Measurements from ENCODE around the gene DOCK2. TPM values are rescaled to one million over a fixed set of nuclear protein-coding genes. Genes with fewer than 3 reads are reported as not detected.
"Not testable (repeated sequence)": the region's sequence is repeated elsewhere in the genome, so short reads cannot be mapped to it uniquely, and the experiment has no call there.

Gene DOCK2
- total RNA-seq, 4 donors from 2014 or later: 2.3 to 11.2 (median 3.2) TPM

DNA sequence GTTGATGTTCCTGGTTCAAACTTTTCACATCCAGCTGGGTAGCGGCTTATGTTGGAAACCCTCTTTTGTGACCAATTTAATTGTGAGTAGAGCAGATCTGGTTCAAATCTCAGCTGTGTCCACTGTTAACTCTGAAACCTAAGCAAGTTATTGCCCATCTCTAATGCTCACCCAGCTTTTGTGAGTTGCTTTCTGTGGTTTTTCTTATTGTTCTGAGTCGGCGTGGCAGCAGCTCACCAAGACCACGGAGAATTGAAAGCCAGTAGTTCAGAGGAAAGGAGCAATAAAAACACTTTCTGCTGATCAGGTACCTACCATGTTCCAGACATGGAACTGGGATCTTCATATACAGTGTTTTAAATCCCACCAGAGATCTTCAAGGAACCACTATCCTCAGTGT lies 114.4 kb downstream of the DOCK2 start:
- Histone ChIP-seq H3K36me3 (no peaks in the 10 kb centered on the region), H3K9me3 (no peaks in the 10 kb centered on the region), H3K4me1 (no peaks in the 10 kb centered on the region), H3K27ac (no peak overlapping the region), H3K4me3 (no peak overlapping the region), H3K27me3 (no peaks in the 10 kb centered on the region)
- DNase-seq (ENCODE audit: low spot score in 2 of 2): no peak
- TF ChIP-seq, protein P1, sequence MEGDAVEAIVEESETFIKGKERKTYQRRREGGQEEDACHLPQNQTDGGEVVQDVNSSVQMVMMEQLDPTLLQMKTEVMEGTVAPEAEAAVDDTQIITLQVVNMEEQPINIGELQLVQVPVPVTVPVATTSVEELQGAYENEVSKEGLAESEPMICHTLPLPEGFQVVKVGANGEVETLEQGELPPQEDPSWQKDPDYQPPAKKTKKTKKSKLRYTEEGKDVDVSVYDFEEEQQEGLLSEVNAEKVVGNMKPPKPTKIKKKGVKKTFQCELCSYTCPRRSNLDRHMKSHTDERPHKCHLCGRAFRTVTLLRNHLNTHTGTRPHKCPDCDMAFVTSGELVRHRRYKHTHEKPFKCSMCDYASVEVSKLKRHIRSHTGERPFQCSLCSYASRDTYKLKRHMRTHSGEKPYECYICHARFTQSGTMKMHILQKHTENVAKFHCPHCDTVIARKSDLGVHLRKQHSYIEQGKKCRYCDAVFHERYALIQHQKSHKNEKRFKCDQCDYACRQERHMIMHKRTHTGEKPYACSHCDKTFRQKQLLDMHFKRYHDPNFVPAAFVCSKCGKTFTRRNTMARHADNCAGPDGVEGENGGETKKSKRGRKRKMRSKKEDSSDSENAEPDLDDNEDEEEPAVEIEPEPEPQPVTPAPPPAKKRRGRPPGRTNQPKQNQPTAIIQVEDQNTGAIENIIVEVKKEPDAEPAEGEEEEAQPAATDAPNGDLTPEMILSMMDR (IDR thresholded peaks at IDR 0.05): no peak
- no peak for TF ChIP-seq POLR2AphosphoS5 (IDR thresholded peaks at IDR 0.05)
- TF ChIP-seq POLR2A (IDR thresholded peaks at IDR 0.05): no peak
- no peak for TF ChIP-seq EP300 (IDR thresholded peaks at IDR 0.05)
- 92% methylated on average over 4 of the region's 4 CpGs for WGBS

DNA sequence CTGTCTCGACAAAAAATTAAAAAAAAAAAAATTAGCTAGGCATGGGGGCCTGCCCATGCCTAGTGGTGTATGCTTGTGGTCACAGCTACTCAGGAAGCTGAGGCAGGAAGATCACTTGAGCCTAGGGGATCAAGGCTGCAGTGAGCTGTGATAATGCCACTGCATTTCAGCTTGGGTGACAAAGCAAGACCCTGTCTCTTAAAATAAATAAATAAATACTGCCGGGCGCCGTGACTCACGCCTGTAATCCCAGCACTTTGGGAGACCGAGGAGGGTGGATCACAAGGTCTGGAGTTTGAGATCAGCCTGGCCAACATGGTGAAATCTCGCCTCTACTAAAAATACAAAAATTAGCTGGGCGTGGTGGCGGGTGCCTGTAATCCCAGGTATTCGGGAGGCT lies 115.5 kb downstream of the DOCK2 start:
- H3K4me3 ChIP-seq; H3K4me1 ChIP-seq; H3K36me3 ChIP-seq; DNase-seq (ENCODE audit: low spot score in 2 of 2); H3K9me3 ChIP-seq; H3K27ac ChIP-seq; H3K27me3 ChIP-seq: not testable (repeated sequence)
- 97% methylated on average over 10 of the region's 10 CpGs for WGBS

DNA sequence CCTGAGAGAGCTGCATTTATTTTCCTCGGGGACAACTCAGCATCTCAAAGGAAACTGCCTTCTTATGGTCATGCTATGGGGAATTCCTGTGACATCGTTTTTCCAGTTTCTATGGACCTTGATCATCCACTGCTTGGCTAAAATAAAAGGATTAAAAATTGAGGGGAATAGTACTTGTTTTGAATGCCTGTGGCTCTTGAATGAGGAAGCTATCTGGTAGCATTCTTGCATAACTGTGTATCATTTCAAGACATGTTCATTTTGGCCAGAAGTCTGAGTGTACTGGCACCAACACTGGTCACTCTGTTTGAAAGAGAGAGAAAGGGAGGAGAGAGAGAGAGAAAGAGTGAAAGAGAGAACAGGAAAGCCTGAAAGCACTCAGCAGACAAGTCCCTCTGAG lies 116.7 kb downstream of the DOCK2 start:
- Histone ChIP-seq H3K27ac (no peak overlapping the region), H3K4me3 (no peak overlapping the region), H3K36me3 (no peaks in the 10 kb centered on the region), H3K27me3 (no peaks in the 10 kb centered on the region), H3K4me1 (no peaks in the 10 kb centered on the region), H3K9me3 (no peaks in the 10 kb centered on the region)
- TF ChIP-seq, protein P1 (IDR thresholded peaks at IDR 0.05): no peak
- TF ChIP-seq POLR2A (IDR thresholded peaks at IDR 0.05): no peak
- TF ChIP-seq EP300 (IDR thresholded peaks at IDR 0.05): no peak
- no peak for TF ChIP-seq POLR2AphosphoS5 (IDR thresholded peaks at IDR 0.05)
- WGBS: 64% methylated on average over 2 of the region's 2 CpGs
- DNase-seq (ENCODE audit: low spot score in 2 of 2): no peak

DNA sequence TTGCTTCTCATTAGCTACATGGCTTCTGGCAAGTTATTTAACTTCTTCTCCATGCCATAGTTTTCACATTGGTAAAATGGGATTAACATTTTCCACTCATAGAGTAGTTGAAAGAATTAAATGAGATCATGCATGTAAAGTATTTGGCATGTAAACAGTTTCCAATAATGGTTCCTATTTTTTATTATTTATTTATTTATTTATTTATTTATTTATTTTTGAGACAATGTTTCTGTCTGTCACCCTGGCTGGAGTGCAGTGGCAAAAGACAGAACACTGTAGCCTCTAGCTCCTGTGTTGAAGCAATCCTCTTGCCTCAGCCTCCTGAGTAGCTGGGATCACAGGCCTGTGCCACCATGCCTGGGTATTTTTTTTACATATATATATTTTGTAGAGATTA lies 117.7 kb downstream of the DOCK2 start:
- H3K4me1 ChIP-seq: no peaks in the 10 kb centered on the region
- H3K27ac ChIP-seq: no peak overlapping the region
- no peaks in the 10 kb centered on the region for H3K36me3 ChIP-seq
- no peak overlapping the region for H3K4me3 ChIP-seq
- H3K9me3 ChIP-seq: no peaks in the 10 kb centered on the region
- H3K27me3 ChIP-seq: no peaks in the 10 kb centered on the region
- no peak for TF ChIP-seq POLR2AphosphoS5 (IDR thresholded peaks at IDR 0.05)
- TF ChIP-seq, protein P1 (IDR thresholded peaks at IDR 0.05): no peak
- no peak for TF ChIP-seq EP300 (IDR thresholded peaks at IDR 0.05)
- TF ChIP-seq POLR2A (IDR thresholded peaks at IDR 0.05): no peak
- no peak for DNase-seq (ENCODE audit: low spot score in 2 of 2)

- no peak for TF ChIP-seq EP300 (IDR thresholded peaks at IDR 0.05)
- no peak for TF ChIP-seq POLR2AphosphoS5 (IDR thresholded peaks at IDR 0.05)
- no peak for TF ChIP-seq POLR2A (IDR thresholded peaks at IDR 0.05)
- TF ChIP-seq, protein P1 (IDR thresholded peaks at IDR 0.05): no peak
Observed at GRCh38 chr5:169756071-169756765, 119.1 kb downstream of the DOCK2 start.

DNA sequence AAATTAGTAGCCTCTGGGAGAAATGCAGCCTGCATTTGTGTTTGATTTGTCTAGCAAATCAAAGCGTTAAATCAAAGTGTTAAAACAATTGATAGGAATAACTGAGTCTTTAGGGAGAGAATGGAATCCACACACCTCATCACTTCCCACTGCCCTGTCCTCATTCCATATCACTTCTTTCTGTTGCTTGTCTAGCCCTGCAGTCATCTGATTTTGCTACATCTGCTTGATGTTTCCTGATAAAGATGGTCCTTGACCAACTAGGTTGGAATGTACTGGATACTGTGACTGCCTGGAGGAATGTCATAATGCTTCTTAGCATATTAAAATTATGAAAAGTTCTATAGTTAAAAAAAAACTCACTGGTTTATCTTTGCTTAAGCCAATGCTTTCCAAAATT lies 119.9 kb downstream of the DOCK2 start:
- Histone ChIP-seq H3K4me3 (no peak overlapping the region), H3K36me3 (no peaks in the 10 kb centered on the region), H3K27ac (no peak overlapping the region), H3K4me1 (no peaks in the 10 kb centered on the region), H3K27me3 (no peaks in the 10 kb centered on the region), H3K9me3 (no peaks in the 10 kb centered on the region)
- WGBS: 88% methylated on average over 1 of the region's 1 CpG
- DNase-seq (ENCODE audit: low spot score in 2 of 2): no peak
- TF ChIP-seq, protein P1 (IDR thresholded peaks at IDR 0.05): no peak
- no peak for TF ChIP-seq POLR2AphosphoS5 (IDR thresholded peaks at IDR 0.05)
- no peak for TF ChIP-seq POLR2A (IDR thresholded peaks at IDR 0.05)
- TF ChIP-seq EP300 (IDR thresholded peaks at IDR 0.05): no peak

More at GRCh38 chr5:169756071-169756765, 119.1 kb downstream of the DOCK2 start:
- H3K36me3 ChIP-seq: no peaks in the 10 kb centered on the region
- H3K4me3 ChIP-seq: no peak overlapping the region
- DNase-seq (ENCODE audit: low spot score in 2 of 2): no peak
- no peaks in the 10 kb centered on the region for H3K9me3 ChIP-seq
- no peaks in the 10 kb centered on the region for H3K27me3 ChIP-seq
- H3K27ac ChIP-seq: no peak overlapping the region
- WGBS: 94% methylated on average over 10 of the region's 10 CpGs
- H3K4me1 ChIP-seq: no peaks in the 10 kb centered on the region
